ENCODE measurements around the gene TTC27.
"Not testable (repeated sequence)": the region's sequence is repeated elsewhere in the genome, so short reads cannot be mapped to it uniquely, and the experiment has no call there.

Gene TTC27

DNA sequence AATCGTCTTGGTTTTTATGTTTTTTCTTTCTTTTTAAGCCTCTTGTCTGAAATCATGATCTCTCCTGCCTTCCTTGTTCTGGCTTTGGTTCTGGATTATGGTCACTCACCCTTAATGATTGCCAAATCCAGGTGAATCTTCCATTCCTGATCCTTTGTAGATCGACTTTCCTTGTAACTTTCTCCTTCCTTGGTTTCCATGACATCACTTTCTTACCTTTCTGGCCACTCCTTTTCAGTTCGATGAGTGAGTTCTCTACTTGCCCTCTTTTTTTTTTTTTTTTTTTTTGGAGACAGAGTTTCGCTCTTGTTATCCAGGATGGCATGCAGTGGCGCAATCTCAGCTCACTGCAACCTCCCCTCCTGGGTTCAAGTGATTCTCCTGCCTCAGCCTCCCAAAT lies 179.8 kb downstream of the TTC27 start:
- DNase-seq (ENCODE audit: low read depth): no peak

DNA sequence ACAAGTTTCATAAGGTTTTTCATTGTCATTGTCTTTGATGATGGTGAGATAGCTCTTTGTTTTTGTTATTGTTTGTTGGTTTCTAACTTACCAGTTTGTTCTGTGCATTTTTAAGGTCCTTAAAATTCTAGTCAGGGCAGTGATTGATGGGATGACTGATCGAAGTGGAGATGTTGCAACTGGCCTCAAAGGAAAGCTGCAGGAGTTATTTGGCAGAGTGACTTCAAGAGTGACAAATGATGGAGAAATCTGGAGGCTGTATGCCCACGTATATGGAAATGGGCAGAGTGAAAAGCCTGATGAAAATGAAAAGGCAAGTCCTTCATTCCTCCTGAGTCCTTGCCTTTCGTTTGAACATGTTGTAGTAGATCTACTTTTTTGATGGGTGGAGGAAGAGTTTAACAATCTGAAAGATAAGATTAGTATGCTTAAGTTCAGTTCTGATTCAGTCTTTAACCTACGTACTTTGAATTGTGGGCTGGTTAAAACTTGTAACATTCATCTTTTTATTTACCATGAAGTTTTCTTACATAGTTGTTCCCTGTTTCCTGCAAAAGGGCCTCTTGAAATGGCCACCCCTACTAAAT lies 183.2 kb downstream of the TTC27 start:
- DNase-seq (ENCODE audit: low read depth): no peak

GRCh38 chr2:32811696-32812095 lies 183.8 kb downstream of the TTC27 start:
- DNase-seq (ENCODE audit: low read depth): no peak

- DNase-seq (ENCODE audit: low read depth): no peak
These were observed 184.5 kb downstream of the TTC27 start for GRCh38 chr2:32812316-32812715.

DNA sequence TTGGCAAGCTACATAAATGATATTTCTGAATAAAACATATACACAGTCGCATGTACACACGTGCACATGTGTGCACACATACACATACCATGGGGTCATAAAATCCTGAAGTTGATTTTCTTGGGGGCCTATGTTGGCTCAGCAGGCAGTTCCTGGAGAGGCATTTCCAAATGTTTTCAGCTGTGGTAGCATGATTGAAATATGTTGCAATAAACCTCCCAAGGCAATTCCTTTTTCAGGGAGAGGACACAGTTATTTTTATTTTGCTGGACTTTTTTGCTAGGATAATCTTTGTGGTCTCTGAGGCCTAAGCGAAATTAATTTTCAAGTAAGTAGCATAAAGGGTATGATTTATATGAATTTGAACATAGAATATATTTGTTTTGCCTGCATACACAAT lies 192.2 kb downstream of the TTC27 start:
- no peak for DNase-seq (ENCODE audit: low read depth)

DNA sequence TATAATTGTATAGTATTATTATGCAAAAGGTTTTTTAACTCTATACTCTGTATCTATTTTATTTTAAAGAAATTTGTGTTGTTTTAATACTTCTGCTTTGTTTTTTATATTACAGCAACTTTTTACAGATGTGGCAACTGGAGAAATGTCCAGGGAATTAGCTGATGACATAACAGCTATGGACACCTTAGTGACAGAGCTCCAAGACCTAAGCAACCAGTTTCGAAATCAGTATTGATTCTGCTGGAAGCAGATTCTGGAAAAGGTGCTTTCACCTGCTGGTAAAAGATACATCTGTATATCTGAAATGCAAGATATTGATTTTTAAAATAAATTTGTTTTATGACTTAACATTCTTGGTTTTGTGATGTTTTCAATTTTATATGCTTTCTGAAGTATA lies 192.9 kb downstream of the TTC27 start:
- no peak for DNase-seq (ENCODE audit: low read depth)

GRCh38 chr2:32824070-32824809 lies 196.4 kb downstream of the TTC27 start:
- no peak for DNase-seq (ENCODE audit: low read depth)

DNA sequence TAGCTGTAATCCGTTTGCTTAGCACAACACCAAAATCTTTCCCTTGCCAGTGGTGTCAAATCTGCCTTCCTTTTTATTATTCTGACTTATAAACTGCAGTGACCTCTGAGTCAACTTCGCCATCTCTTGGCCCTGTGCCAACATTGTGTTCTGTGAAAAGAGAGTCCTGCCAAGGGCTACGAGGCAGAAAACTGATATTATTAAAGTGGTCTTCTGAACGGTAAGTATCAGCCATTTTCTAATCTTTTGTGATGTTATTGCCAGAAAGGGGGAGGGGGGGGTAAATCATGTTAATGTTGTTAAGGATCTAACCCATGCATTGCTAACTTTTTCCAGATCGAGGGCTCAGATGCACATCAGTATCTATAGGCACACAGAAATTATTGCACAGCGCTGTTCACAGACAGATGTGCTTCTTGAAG lies 197.5 kb downstream of the TTC27 start:
- DNase-seq (ENCODE audit: low read depth): no peak

- no peak for DNase-seq (ENCODE audit: low read depth)
These were observed 202.3 kb downstream of the TTC27 start for GRCh38 chr2:32830196-32830595.

DNA sequence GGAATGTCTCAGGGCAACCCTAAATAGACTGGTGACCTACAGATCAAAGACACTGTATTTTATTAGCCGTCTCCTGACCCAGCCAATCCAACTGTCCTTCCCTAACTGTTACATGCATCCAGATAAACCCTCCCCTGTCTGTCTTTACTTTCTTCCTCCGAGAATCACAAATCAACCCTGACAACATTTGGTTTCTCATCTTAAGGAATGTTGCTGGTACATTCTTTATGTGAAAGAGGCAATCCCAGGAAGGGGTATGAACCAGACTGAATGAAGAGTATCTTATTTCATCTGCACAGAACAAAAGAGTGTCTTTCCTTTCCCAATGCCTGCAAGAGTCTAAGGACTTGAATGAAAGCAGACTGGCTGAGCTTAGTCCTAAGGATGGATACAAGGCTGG lies 205.0 kb downstream of the TTC27 start:
- DNase-seq (ENCODE audit: low read depth): no peak

DNA sequence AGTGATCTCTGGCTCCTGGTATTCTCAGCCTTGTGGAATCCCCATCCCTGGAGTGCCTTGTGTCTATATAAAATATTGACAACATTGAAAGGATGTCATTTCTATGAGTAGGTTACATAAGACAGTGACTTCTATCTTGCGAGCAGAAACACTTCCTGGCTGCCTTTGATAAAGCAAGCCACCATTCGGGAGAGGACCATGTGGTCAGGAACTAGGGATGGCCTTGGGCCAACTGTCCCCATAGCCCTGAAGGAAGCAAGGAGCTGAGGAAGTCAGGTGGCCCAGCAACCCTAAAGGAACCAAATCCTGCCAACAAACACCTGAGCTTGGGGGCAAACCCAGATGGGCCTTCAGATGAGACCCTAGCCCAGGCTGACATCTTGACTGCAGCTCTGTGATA lies 205.9 kb downstream of the TTC27 start:
- DNase-seq (ENCODE audit: low read depth): no peak

- DNase-seq (ENCODE audit: low read depth): no peak
These were observed 207.3 kb downstream of the TTC27 start for GRCh38 chr2:32835148-32835547.

DNA sequence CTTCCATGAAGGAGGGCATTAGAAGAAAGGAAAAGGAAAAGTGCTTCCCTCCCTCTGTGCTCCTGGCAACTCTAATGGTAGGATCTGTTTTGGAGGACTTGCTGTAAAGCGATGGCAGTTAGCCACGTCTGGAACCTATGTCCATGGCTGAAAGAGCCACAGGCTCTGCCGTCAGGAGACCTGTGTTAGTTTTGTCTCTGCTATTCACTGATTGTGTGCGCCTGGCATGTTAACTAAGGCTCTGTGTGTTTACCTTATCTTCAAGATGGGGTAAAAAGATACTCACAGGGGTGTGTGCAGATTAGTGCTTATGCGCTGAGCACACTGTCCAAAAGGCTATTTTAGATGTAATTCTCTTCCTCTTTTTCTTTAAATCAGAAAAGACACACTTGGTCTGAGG lies 209.1 kb downstream of the TTC27 start:
- no peak for DNase-seq (ENCODE audit: low read depth)

DNA sequence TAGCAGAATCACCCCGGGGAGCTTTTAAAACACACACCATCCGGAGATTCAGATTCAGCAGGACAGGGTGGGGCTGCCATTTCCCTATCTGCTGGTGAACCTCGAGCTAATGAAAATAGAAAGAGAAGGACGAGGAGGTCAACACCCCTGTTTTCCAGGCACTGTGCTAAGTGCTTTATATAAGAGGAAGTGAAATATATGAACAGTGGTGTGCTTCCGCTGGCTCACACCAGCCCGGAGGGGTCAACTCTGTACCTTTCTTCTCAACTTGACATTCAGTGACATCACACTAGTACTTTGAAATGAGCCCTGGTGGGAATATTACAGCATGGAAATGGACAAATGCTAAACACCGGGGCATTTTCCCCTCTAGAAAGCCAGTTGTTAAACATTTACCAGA lies 210.6 kb downstream of the TTC27 start:
- no peak for DNase-seq (ENCODE audit: low read depth)

DNA sequence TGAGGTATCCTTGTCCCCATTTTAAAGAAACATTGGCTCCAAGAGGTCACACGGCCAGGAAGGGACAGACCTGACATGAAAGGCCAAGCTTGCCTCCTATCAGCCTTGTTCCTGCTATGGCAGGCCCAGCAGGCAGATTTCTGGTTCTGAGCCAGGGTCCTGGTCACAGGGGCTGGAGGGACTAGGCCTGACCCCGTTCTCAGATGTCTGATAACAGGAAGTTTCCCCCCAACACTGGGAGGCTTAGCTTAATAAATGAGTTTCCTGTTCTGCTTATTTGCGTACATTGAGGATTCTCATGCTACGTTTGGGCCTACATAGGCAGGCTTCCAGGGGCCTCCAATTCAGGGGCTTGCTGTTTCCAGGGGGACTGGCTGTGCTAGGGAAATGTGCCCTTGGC lies 211.1 kb downstream of the TTC27 start:
- no peak for DNase-seq (ENCODE audit: low read depth)

DNA sequence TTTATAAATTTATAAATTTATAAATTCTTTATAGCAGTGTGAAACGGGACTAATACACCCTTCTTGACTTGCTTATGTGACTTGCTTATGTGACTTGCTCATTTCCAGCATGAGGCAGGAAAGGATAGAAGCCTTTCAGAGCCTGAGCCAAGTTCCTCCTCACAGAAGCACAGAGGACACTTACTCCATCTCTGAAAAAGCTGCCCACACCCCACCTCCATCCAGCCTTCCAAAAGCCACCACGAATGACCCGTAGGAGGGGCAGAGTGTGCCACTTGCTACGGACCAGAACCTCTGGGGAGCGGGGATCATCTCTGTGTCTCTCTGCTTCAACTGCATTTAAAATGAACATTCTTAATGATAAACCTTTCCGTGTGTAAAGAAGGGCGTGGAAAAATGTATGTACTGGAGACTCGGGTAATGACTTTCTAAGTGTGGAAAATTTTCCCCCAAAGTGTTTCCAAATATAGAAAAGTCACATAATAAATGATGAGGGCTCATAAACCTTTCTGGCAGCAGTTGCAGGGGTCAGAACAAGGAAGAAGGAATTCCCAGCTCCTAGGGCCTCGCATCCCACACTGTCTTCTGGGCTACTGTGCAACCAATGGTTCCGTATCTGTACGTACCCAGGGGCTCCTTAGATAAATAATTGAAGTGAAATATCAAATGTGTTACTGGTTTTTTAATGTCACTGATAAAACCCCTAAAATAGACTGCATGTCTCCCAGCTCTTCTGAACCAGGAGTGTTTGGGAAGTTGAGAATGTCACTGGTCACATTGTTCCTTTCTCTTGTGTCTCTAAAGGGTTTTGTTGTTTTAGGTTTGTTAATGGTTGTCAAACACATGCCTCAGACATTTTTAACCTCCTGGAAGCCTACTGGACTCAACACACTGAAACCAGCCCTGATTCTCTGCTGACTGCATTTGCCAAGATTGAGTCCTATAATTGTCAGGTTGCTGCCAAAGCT lies 214.4 kb downstream of the TTC27 start:
- DNase-seq (ENCODE audit: low read depth): no peak

GRCh38 chr2:32843699-32844098 lies 215.8 kb downstream of the TTC27 start:
- DNase-seq (ENCODE audit: low read depth): no peak

DNA sequence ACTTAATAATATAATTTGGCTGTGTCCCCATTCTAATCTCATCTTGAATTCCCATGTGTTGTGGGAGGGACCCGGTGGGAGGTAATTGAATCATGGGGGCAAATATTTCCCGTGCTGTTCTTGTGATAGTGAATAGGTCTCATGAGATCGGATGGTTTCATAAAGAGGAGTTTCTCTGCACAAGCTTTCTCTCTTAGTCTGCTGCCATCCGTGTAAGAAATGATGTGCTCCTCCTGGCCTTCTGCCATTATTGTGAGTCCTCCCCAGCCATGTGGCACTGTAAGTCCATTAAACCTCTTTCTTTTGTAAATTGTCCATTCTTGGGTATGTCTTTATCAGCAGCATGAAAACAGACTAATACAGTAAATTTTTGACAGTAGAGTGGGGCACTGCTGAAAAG lies 216.4 kb downstream of the TTC27 start:
- no peak for DNase-seq (ENCODE audit: low read depth)

DNA sequence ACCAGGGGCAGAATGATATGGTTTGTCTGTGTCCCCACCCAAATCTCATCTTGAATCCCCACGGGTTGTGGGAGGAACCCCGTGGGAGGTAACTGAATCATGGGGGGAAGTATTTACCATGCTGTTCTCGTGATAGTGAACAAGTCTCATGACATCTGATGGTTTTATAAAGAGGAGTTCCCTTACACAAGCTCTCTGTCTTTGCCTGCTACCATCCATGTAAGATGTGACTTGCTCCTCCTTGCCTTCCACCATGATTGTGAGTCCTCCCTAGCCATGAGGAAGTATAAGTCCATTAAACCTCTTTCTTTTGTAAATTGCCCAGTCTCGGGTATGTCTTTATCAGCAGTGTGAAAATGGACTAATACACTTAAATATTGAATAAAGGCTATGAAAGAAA lies 218.4 kb downstream of the TTC27 start:
- DNase-seq (ENCODE audit: low read depth): not testable (repeated sequence)

GRCh38 chr2:32847734-32848133 lies 219.9 kb downstream of the TTC27 start:
- no peak for DNase-seq (ENCODE audit: low read depth)

GRCh38 chr2:32849456-32850194 lies 221.8 kb downstream of the TTC27 start:
- no peak for DNase-seq (ENCODE audit: low read depth)

GRCh38 chr2:32851777-32852439 lies 224.1 kb downstream of the TTC27 start:
- no peak for DNase-seq (ENCODE audit: low read depth)

Data from stimulated activated CD8-positive, alpha-beta memory T cell treated with anti-CD3 and anti-CD28 coated beads, Interleukin-15, amount 100 ng/mL, for 24 hours (primary cell).